Retinal pigment epithelial cell (primary cell): Measurements from ENCODE around the gene PVR.

Experiments
- DNase-seq: peaks from one replicate; pipeline ENCODE4 v3.0.0-alpha.2; 2010; ENCODE audit warnings: low read depth
- H3K4me3 ChIP-seq: 2 replicates; pipeline ENCODE4 v1.5.1; 2011; ENCODE audit warnings: mild to moderate bottlenecking, low read length, control low read depth, moderate library complexity
- TF ChIP-seq, protein P1 (sequence below): conservative IDR thresholded peaks from 2 replicates; pipeline ENCODE4 v1.5.1; 2011; ENCODE audit warnings: low read depth, low read length, control low read depth, inconsistent platforms

The PVR gene

DNA sequence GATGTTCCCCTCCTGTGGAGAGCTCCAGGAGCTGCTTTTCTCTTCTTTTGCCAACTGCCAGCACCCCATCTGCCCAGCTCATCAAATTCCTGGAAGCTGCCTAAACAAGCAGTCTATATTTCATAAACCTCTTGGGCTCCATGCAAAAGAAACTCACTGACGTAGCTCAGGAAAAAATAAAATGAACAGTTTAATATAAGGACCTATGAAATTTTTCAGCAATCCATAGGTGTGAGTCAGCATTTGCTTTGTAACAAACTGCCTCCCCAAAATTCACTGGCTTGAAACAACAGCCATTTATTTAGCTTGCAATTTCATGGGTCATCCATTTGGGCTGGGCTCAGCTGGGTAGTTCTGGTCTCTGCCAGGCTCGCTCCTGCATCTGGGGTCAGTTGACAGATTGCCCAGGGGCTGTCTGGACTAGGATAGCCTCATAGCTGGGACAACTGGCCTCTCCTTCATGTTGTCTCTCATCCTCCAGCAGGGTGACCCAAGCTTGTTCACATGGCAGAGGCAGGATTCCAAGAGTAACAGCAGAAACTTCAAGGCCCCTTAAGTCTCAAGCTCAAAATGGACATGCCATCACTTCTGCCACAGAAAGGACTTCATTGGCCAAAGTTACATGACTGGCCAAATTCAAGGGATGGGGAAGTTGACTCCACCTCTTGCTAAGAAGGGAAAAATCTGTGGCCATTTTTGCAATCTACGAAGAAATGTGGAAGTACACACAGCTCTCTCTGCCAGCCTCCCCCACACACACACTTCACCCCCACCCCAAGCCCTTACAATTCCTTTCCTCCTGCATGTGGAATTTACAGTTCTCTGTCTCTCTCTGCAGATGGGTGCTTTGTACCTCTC is 7.9 kb upstream of the PVR start:
- TF ChIP-seq, protein P1, sequence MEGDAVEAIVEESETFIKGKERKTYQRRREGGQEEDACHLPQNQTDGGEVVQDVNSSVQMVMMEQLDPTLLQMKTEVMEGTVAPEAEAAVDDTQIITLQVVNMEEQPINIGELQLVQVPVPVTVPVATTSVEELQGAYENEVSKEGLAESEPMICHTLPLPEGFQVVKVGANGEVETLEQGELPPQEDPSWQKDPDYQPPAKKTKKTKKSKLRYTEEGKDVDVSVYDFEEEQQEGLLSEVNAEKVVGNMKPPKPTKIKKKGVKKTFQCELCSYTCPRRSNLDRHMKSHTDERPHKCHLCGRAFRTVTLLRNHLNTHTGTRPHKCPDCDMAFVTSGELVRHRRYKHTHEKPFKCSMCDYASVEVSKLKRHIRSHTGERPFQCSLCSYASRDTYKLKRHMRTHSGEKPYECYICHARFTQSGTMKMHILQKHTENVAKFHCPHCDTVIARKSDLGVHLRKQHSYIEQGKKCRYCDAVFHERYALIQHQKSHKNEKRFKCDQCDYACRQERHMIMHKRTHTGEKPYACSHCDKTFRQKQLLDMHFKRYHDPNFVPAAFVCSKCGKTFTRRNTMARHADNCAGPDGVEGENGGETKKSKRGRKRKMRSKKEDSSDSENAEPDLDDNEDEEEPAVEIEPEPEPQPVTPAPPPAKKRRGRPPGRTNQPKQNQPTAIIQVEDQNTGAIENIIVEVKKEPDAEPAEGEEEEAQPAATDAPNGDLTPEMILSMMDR = no peak
- H3K4me3 ChIP-seq = no peak overlapping the region
- DNase-seq = no peak

DNA sequence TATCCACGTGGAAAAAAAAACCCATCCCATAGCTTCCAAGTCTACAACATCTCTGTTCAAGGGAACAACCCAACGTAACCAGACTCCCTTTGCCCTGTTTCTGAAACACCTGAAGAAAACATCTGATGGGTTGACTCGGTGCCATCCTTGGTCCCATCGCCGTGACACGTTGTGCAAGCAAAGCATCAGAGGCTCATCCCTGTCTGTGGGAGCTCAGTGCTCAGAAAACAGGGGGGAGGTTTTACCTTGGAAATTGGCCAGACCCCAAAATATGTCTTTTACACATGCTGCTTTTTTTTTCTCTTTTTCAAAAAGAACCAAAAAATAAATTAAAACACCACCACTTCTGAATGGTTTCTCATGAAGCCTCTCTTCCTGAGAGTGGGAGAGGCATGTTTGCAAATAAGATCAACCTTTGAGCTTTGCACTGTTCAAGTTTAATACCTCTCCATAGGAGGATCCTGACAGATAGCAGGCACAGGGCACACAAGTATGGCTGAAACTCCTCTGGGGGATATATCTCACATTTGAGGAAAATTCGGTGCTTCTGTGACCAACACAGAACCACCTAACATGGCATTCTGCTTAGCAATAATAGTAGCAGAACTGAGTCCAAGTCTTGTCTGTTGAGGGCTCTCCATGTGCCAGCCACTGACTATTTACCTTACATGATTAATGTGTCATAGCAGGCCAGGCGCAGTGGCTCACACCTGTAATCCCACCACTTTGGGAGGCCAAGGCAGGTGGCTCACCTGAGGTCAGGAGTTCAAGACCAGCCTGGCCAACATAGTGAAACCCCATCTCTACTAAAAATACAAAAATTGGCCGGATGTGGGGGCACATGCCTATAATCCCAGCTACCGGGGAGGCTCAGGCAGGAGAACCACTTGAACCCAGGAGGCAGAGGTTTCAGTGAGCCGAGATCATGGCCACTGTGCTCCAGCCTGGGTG is 7.0 kb upstream of the PVR start:
- H3K4me3 ChIP-seq = no peak overlapping the region
- TF ChIP-seq, protein P1 = no peak
- DNase-seq = no peak

DNA sequence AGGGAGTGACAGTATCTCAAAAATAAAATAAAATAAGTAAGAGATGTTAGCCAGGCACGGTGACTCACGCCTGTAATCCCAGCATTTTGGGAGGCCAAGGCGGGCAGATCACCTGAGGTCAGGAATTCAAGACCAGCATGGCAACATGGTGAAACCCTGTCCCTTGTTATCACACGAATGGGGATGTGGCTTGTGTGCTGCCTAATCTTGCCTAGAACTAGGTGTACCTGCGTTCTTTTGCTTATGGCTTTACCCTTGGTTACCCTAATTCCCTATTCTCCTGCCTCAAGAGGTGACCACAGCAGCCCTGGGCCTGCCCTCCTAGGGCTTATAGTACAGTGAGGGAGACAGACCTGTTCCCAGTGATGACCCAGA is 6.3 kb upstream of the PVR start:
- DNase-seq = no peak
- H3K4me3 ChIP-seq = no peak overlapping the region
- TF ChIP-seq, protein P1 = no peak

DNA sequence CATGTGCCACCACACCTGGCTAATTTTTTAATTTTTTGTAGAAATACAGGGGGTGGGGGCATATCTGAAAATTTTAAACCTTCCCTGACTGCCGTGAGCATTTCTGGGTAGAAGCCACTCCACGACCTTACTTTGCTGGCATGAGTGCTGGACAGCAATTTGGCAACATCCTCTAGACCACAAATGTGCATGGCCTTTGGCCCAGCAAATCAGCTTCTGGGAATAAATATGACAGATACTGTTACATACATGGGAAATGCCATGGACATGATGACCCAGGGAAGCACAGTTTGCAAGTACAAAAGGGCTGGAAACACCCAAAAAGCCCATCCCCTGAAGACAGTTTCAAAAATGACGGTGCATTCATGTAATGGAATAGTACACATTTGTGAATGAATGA is 3.2 kb upstream of the PVR start:
- no peak overlapping the region for H3K4me3 ChIP-seq
- DNase-seq = no peak
- TF ChIP-seq, protein P1 = no peak

DNA sequence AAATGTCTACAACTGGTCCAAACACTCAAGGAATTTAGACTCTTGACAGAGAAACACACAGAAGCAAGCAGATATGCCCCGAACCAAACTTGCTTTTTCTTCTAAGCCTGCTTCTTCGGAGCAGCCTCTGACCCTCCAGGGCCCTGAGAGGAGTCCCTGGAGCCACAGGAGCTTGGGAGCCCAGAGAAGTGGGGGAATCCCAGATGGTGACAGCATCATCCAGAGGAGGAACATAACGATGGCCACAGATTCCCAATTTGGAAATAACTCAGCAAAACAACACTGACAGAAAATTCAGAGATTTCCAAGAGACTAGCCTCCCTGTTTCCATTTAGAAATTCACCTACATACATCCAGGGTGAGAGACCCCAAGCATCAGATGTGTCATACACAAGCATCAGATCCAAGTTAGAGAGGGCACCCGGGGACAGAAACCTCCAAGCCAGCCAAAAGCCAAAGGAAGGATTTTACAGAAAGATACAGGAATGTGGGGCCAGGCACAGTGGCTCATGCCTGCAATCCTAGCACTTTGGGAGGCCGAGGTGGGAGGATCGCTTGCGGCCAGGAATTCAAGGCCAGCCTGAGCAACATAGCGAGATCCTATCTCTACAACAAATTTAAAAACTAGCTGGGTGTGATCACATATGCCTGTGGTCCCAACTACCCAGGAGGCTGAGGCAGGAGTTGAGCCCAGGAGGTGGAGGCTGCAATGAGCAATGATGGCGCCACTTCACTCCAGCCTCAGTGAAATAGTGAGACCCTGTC is 2.0 kb upstream of the PVR start:
- TF ChIP-seq, protein P1 = no peak
- no peak for DNase-seq
- no peak overlapping the region for H3K4me3 ChIP-seq

DNA sequence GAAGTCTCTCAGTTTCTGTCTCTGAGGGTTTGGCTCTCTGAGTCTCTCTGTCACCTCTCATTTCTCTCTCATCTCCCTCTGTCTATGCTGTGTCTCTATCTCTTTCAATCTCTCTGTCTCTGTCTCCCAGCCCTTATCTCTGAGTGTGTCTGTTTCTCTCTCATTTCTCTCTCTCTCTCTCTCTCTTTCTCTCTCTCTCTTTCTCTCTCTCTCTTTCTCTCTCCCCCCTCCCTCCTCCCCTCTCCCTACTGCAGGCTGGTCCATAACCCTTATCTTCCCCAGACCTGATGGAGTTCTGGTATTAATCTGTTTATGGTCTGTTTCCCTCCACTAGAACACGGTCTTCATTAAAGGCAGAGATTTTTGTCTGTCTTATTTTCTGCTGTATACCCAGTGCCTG is 1.3 kb upstream of the PVR start:
- TF ChIP-seq, protein P1 = no peak
- no peak overlapping the region for H3K4me3 ChIP-seq
- DNase-seq = no peak
